ENCODE measurements around the gene ZGPAT. TPM values are rescaled to one million over a fixed set of nuclear protein-coding genes. Genes with fewer than 3 reads are reported as not detected.
A peak's percentile ranks its signal among the peaks of the same experiment; 100 is the strongest.

ZGPAT gene
- total and polyA plus RNA-seq, 2 of the 13 experiments (the other 11 are each of a cell fraction or from before 2014, with no cell fraction given): 23.0 to 41.9 TPM

DNA sequence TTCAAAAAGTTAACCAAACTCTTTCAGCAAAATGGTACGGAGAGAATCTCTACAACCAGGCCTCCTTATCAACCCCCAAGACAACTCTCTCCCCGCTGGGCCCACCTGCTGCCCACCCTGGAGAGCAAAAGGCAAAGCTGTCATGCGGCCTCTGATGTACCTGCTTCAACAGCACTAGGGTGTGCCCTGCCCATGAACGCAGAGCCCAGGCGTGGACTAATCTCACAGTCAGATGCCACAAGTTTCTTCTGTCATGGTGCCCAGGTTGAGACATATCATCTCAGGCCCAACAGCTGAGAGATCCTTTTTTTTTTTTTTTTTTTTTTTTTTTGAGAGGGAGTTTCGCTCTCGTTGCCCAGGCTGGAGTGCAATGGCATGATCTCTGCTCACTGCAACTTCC is 58.1 kb downstream of the ZGPAT start:
- no peaks in the 10 kb centered on the region for H3K79me2 ChIP-seq (ENCODE audit: insufficient read depth, low read length)
- FAIRE-seq (no peak), DNase-seq (ENCODE audit: low spot score) (no peak), ATAC-seq (no peak)
- H2AFZ ChIP-seq (ENCODE audit: low read length): no peak overlapping the region
- in situ Hi-C loops (cut with HindIII; ENCODE audit: extremely low pct_ligation_motif_present, low pct_unique_long_range_greater_than_20kb) (no loop called here), intact Hi-C loops (cut with micrococcal nuclease; ENCODE audit: unreplicated experiment) (no loop called here)
- no peak overlapping the region for H3K9ac ChIP-seq (ENCODE audit: insufficient read depth, low read depth, low read length)
- POLR2A ChIA-PET: interaction anchor here (0.7 to 1.6 kb wide), 2 partner anchors 29 to 57 kb away, joined by 4 read pairs; partner anchors contain the start of gene LIME1
- no peaks in the 10 kb centered on the region for H3K36me3 ChIP-seq (replicated peaks in 1 of 2; ENCODE audit: control insufficient read depth in 1 of 2, insufficient read depth in 2 of 2, low read length in 2 of 2)
- no peak overlapping the region for H3K4me3 ChIP-seq (replicated peaks in 1 of 3; ENCODE audit: insufficient read depth in 1 of 3, low read depth in 2 of 3, low read length in 3 of 3)
- H3K4me2 ChIP-seq (ENCODE audit: low read depth, low read length): no peak overlapping the region
- CTCF ChIA-PET (ENCODE audit: low intra/inter-chr PET ratio, low total read pairs): no interaction called here
- H3K9me3 ChIP-seq (ENCODE audit: low read length): no peaks in the 10 kb centered on the region
- H3K4me1 ChIP-seq (ENCODE audit: insufficient read depth, low read length): peaks cover 17% of the 10 kb centered on the region
- no peaks in the 10 kb centered on the region for H3K27me3 ChIP-seq (ENCODE audit: control insufficient read depth in 1 of 2, insufficient read depth in 2 of 2, low read length in 2 of 2)
- no peak for TF ChIP-seq NR2F2 (IDR thresholded peaks at IDR 0.05; ENCODE audit: borderline replicate concordance, low read depth)
- TF ChIP-seq PRMT3 (CRISPR knock-in tag; IDR thresholded peaks at IDR 0.05; ENCODE audit: borderline replicate concordance, low read depth): no peak
- no peak for TF ChIP-seq SATB2 (CRISPR knock-in tag; IDR thresholded peaks at IDR 0.05)
- TF ChIP-seq KLF6 (CRISPR knock-in tag; IDR thresholded peaks at IDR 0.05): no peak
- TF ChIP-seq, protein P1, sequence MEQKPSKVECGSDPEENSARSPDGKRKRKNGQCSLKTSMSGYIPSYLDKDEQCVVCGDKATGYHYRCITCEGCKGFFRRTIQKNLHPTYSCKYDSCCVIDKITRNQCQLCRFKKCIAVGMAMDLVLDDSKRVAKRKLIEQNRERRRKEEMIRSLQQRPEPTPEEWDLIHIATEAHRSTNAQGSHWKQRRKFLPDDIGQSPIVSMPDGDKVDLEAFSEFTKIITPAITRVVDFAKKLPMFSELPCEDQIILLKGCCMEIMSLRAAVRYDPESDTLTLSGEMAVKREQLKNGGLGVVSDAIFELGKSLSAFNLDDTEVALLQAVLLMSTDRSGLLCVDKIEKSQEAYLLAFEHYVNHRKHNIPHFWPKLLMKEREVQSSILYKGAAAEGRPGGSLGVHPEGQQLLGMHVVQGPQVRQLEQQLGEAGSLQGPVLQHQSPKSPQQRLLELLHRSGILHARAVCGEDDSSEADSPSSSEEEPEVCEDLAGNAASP (CRISPR knock-in tag; IDR thresholded peaks at IDR 0.05; ENCODE audit: borderline replicate concordance): no peak
- TF ChIP-seq AGO2 (optimal IDR thresholded peaks at IDR 0.05; ENCODE audit: low read depth, low read length): no peak
- no peak for TF ChIP-seq ZNF878 (CRISPR knock-in tag; IDR thresholded peaks at IDR 0.05)
- no peak for TF ChIP-seq CEBPG (CRISPR knock-in tag; IDR thresholded peaks at IDR 0.05)
- BruUV-seq (replicated peaks): no TSS peak
- H4K20me1 ChIP-seq (ENCODE audit: insufficient read depth, low read length): no peaks in the 10 kb centered on the region
- WGBS (ENCODE audit: low lambda C conversion rate): 95% methylated on average over 7 of the region's 7 CpGs
- H3K27ac ChIP-seq (ENCODE audit: extremely low read length, insufficient read depth, low read length): peak overlapping the region; percentile 54
